Heart left ventricle (tissue), 13 donors: ENCODE data around the gene STK38.

Experiments
- POLR2A ChIP-seq, 2 donors: fragments of 450-650 bp; IDR thresholded peaks; one replicate each; pipeline ENCODE4 v1.6.1; 2017; ENCODE audit warnings: antibody characterized with exemption in 2 of 2, mild to moderate bottlenecking in 2 of 2, moderate library complexity in 2 of 2
- TF ChIP-seq, protein P1 (sequence below), 12 donors: fragments of 200-600 bp; sonication (generic) in 4 of 12; IDR thresholded peaks; one replicate each; pipeline versions ENCODE4 v1.5.0 to v1.8.0; 2018 to 2022; ENCODE audit warnings: antibody characterized with exemption in 12 of 12, mild to moderate bottlenecking in 5 of 12
- donor health status: ischemic (EF 13 %, LVEDD 7.1; RV severe dilation, severe dysfunction).
- donor health status: DM: no; HTN: yes; CAD: no.
- donor health status: DM: no; HTN: no; CAD: no.
- donor health status: ischemic (EF 25% LVEDD 6.9; RV normal size, moderate dysfunction).
- donor health status: ischemic (EF 25% LVEDD 5.7; RV mildly dilated, moderate dysfunction).
- donor health status: ischemic (EF 35%, LVEDD 5.7; RV mildly dilated, moderate dysfunction).
- donor health status: nonischemic (EF 11% LVEDD 7.7; RV severe dilation, severe dysfunction).
- donor health status: DM: yes; HTN: yes; CAD: no.
- donor health status: PGD.
- donor health status: ischemic (EF 29% LVEDD 5.4; RV normal size, mild dysfunction).
- donor health status: nonischemic (EF 23%, LVEDD 6.1; RV moderate dilation, normal function).

DNA sequence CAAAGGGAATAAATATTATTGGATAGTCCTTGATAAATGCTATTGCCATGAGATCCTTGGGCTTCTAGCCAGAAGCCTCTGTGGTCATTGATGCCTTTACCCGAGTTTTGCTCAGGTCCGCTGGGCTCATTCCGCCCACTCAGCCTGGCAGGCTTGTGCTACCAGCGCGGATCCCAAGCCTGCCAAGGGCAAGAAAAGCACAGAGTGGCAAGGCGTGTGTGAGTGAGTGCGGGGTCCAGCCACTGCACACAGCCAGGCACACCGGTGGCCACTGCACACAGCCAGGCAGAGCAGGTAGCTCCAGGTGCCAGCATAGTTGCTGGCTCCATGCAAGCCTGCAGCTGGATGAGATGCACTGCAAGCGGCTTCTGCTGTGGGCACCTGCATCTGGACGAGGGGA is 38.7 kb downstream of the STK38 start:
- TF ChIP-seq, protein P1, sequence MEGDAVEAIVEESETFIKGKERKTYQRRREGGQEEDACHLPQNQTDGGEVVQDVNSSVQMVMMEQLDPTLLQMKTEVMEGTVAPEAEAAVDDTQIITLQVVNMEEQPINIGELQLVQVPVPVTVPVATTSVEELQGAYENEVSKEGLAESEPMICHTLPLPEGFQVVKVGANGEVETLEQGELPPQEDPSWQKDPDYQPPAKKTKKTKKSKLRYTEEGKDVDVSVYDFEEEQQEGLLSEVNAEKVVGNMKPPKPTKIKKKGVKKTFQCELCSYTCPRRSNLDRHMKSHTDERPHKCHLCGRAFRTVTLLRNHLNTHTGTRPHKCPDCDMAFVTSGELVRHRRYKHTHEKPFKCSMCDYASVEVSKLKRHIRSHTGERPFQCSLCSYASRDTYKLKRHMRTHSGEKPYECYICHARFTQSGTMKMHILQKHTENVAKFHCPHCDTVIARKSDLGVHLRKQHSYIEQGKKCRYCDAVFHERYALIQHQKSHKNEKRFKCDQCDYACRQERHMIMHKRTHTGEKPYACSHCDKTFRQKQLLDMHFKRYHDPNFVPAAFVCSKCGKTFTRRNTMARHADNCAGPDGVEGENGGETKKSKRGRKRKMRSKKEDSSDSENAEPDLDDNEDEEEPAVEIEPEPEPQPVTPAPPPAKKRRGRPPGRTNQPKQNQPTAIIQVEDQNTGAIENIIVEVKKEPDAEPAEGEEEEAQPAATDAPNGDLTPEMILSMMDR (IDR thresholded peaks at IDR 0.05) = no peak
- TF ChIP-seq POLR2A (IDR thresholded peaks at IDR 0.05) = no peak
